GM12878 (cell line): Measurements from ENCODE around the gene CENPS. TPM values are rescaled to one million over a fixed set of nuclear protein-coding genes. Genes with fewer than 3 reads are reported as not detected.

Experiments
- ATAC-seq: fragments of 200-7000 bp; cut with Tn5 transposase; 3 replicates; pipeline ENCODE4 v1.9.1; 2020; ENCODE audit warnings: mild to moderate bottlenecking, moderate library complexity
- BruUV-seq: library from RNA; stranded (reverse); fragments of 400-500 nt; replicated peaks from 2 replicates; lab custom pipeline; 2021; lab: Mats Ljungman, UMichigan
- CTCF ChIA-PET: fragments of 300-600 bp; sonication (Branson Sonifier 250); formaldehyde crosslinking; extraction: SDS; loops from one replicate; lab custom pipeline; 2021; ENCODE audit warnings: inconsistent platforms; lab: Yijun Ruan, JAX
- POLR2A ChIA-PET: fragments of 350-600 bp; formaldehyde crosslinking; extraction: SDS; loops from one replicate; lab custom pipeline; 2021; ENCODE audit warnings: inconsistent platforms; lab: Charles Lee
- RAD21 ChIA-PET: fragments of 300-600 bp; sonication (Branson Sonifier 250); formaldehyde crosslinking; loops from one replicate; lab custom pipeline; 2023; ENCODE audit warnings: antibody characterized with exemption; ENCODE audit not compliant: unreplicated experiment; lab: Charles Lee
- SMC1A ChIA-PET: fragments of 300-600 bp; sonication (Branson Sonifier 250); formaldehyde crosslinking; loops from one replicate; lab custom pipeline; 2023; ENCODE audit not compliant: unreplicated experiment, uncharacterized antibody; lab: Charles Lee
- DNase-seq: peaks from one replicate; pipeline ENCODE4 v3.0.0-alpha.2; 2011; ENCODE audit warnings: low read depth, low spot score
- FAIRE-seq: peaks from 3 replicates; lab custom pipeline; 2011; peaks lifted over from hg19 to GRCh38; lab: Jason Lieb, UNC
- H2AFZ ChIP-seq: 2 replicates; pipeline ENCODE4 v1.6.0; 2011; ENCODE audit warnings: low read depth, low read length, control low read depth; ENCODE audit not compliant: control insufficient read depth
- H3K27ac ChIP-seq: 2 replicates; pipeline ENCODE4 v1.5.1; 2011; ENCODE audit warnings: control low read depth; ENCODE audit not compliant: control insufficient read depth, insufficient read depth
- H3K27me3 ChIP-seq, 2 experiments: replicated peaks in 1 of 2; 2 replicates each; pipeline versions ENCODE4 v1.6.0 to v1.6.1; 2011; ENCODE audit warnings: low read length in 1 of 2; ENCODE audit not compliant: control insufficient read depth in 2 of 2, insufficient read depth in 2 of 2
- H3K36me3 ChIP-seq, 2 experiments: 2 replicates each; pipeline ENCODE4 v1.5.1; 2011; ENCODE audit warnings: low read length in 1 of 2; ENCODE audit not compliant: control insufficient read depth in 2 of 2, insufficient read depth in 2 of 2
- H3K4me1 ChIP-seq: 2 replicates; pipeline ENCODE4 v1.6.1; 2011; ENCODE audit warnings: mild to moderate bottlenecking, low read length, moderate library complexity, mixed read lengths; ENCODE audit not compliant: control insufficient read depth, insufficient read depth
- H3K4me2 ChIP-seq: 2 replicates; pipeline ENCODE4 v1.6.0; 2011; ENCODE audit warnings: control low read depth; ENCODE audit not compliant: control insufficient read depth, insufficient read depth
- H3K4me3 ChIP-seq: fragments of 200-600 bp; sonication (generic); 2 replicates; pipeline ENCODE4 v1.5.1; 2016
- H3K79me2 ChIP-seq: 2 replicates; pipeline ENCODE4 v1.6.0; 2011; ENCODE audit warnings: low read length; ENCODE audit not compliant: control insufficient read depth, insufficient read depth
- H3K9ac ChIP-seq: 2 replicates; pipeline ENCODE4 v1.8.0; 2011; ENCODE audit warnings: low read length, control low read depth, mixed read lengths; ENCODE audit not compliant: control insufficient read depth, insufficient read depth
- H3K9me3 ChIP-seq: replicated peaks from 3 replicates; pipeline ENCODE4 v1.5.1; 2011; ENCODE audit warnings: mild to moderate bottlenecking, low read length; ENCODE audit not compliant: control insufficient read depth, insufficient read depth
- H4K20me1 ChIP-seq: 2 replicates; pipeline ENCODE4 v1.6.0; 2011; ENCODE audit not compliant: control insufficient read depth, insufficient read depth
- CREB1 ChIP-seq: IDR thresholded peaks from 2 replicates; pipeline ENCODE4 v1.6.1; 2012; ENCODE audit warnings: low read depth, mild to moderate bottlenecking, inconsistent platforms
- REST ChIP-seq: IDR thresholded peaks from 2 replicates; pipeline ENCODE4 v1.6.1; 2012; ENCODE audit warnings: mild to moderate bottlenecking, low read depth, low read length
- SREBF1 ChIP-seq: IDR thresholded peaks from 2 replicates; pipeline ENCODE4 v1.6.1; 2012; ENCODE audit warnings: mild to moderate bottlenecking, low read length
- ZSCAN29 ChIP-seq: fragments of 450-650 bp; IDR thresholded peaks from 2 replicates; pipeline ENCODE4 v1.6.1; 2017; ENCODE audit warnings: mild to moderate bottlenecking, moderate library complexity
- WGBS: methylation state at CpG from one replicate; pipeline ENCODE4 v1.1.6; 2016; ENCODE audit warnings: low lambda C conversion rate; ENCODE audit not compliant: insufficient replicate concordance, insufficient coverage; ENCODE audit errors: missing lambda C conversion rate; 5-methylcytosine and 5-hydroxymethylcytosine counted together
- in situ Hi-C: fragments of 300-500 bp; cut with MboI; formaldehyde crosslinking; loops from 9 replicates; pipeline ENCODE4 v1.14.3; 2018; ENCODE audit warnings: mixed read lengths
- intact Hi-C: fragments of 100-400 bp; cut with micrococcal nuclease; formaldehyde crosslinking; loops from one replicate; pipeline ENCODE4 v1.14.2; 2022; ENCODE audit not compliant: unreplicated experiment
- polyA plus RNA-seq, 11 experiments: library from polyadenylated mRNA; depleted of rRNA in 4 of 11; unstranded in 6 of 11; stranded (reverse) in 5 of 11; fragments of >200 nt; fragmentation: Nextera tagmentation in 4 of 11; fragmentation: Illumina TruSeq in 1 of 11; extraction: Ambion mirVana in 4 of 11; extraction: Trizol in 1 of 11; gene quantifications; 1 replicate in 1 of 11; 2 replicates in 10 of 11; pipeline versions ENCODE4 v1.2.1 to v1.2.3, GENCODE V29; 2011 to 2016; ENCODE audit warnings: inconsistent platforms in 2 of 11, missing spikeins in 2 of 11, low read depth in 1 of 11
- total RNA-seq, 4 experiments: library from RNA; depleted of rRNA in 3 of 4; stranded (reverse); fragments of >200 nt in 3 of 4; fragmentation: Illumina TruSeq in 1 of 4; extraction: Trizol in 1 of 4; gene quantifications; 2 replicates each; pipeline versions ENCODE4 v1.2.1 to v1.2.3, GENCODE V29; 2013 to 2021

Gene CENPS
- total and polyA plus RNA-seq, 10 of the 15 experiments (the other 5 are each of a cell fraction or from before 2014, with no cell fraction given): 9.4 to 51.7 (median 16.7) TPM

GRCh38 chr1:10440305-10440704 is 10.1 kb downstream of the CENPS start:
- FAIRE-seq (no peak), ATAC-seq (no peak), DNase-seq (no peak)
- ChIA-PET RAD21 (no interaction called here), CTCF (interaction anchor here (0.6 kb wide), 1 partner anchor 984 kb away, joined by 3 read pairs; no protein-coding TSS in a partner anchor), SMC1A (no interaction called here), POLR2A (no interaction called here)
- TF ChIP-seq REST: no peak
- in situ Hi-C loops: no loop called here
- Histone ChIP-seq H3K9me3 (no peaks in the 10 kb centered on the region), H3K36me3 (no peaks in the 10 kb centered on the region; a peak in 1 of 4 replicates), H3K79me2 (no peaks in the 10 kb centered on the region), H4K20me1 (no peaks in the 10 kb centered on the region), H3K4me2 (no peak overlapping the region), H3K27me3 (no peaks in the 10 kb centered on the region), H3K4me3 (no peak overlapping the region), H3K9ac (no peak overlapping the region), H3K27ac (no peak overlapping the region), H2AFZ (no peak overlapping the region), H3K4me1 (no peaks in the 10 kb centered on the region)
- intact Hi-C loops: no loop called here
- 100% methylated on average over 2 of the region's 2 CpGs for WGBS
- BruUV-seq: no TSS peak

- H3K4me2 ChIP-seq: no peak overlapping the region
- H3K4me1 ChIP-seq: no peaks in the 10 kb centered on the region
- ChIA-PET POLR2A (no interaction called here), CTCF (no interaction called here), RAD21 (no interaction called here), SMC1A (no interaction called here)
- no peaks in the 10 kb centered on the region for H4K20me1 ChIP-seq
- 73% methylated on average over 5 of the region's 5 CpGs for WGBS
- no peaks in the 10 kb centered on the region for H3K27me3 ChIP-seq
- no peaks in the 10 kb centered on the region; a peak in 1 of 4 replicates for H3K36me3 ChIP-seq
- H3K9me3 ChIP-seq: no peaks in the 10 kb centered on the region
- ATAC-seq (no peak), FAIRE-seq (no peak), DNase-seq (no peak)
- no TSS peak for BruUV-seq
- in situ Hi-C loops: no loop called here
- no peak for TF ChIP-seq ZSCAN29
- no peak for TF ChIP-seq CREB1
- no peak for TF ChIP-seq REST
- TF ChIP-seq SREBF1: no peak
- no peak overlapping the region for H2AFZ ChIP-seq
- H3K27ac ChIP-seq: no peak overlapping the region
- no peak overlapping the region for H3K9ac ChIP-seq
- H3K4me3 ChIP-seq: no peak overlapping the region
- no peaks in the 10 kb centered on the region for H3K79me2 ChIP-seq
- intact Hi-C loops: no loop called here
Observed at GRCh38 chr1:10440794-10441193, 10.6 kb downstream of the CENPS start.
